Measurements from ENCODE around the gene NFATC1. TPM values are rescaled to one million over a fixed set of nuclear protein-coding genes. Genes with fewer than 3 reads are reported as not detected.

NFATC1 gene
- total RNA-seq, 1 donor from 2014 or later = 8.1 TPM

DNA sequence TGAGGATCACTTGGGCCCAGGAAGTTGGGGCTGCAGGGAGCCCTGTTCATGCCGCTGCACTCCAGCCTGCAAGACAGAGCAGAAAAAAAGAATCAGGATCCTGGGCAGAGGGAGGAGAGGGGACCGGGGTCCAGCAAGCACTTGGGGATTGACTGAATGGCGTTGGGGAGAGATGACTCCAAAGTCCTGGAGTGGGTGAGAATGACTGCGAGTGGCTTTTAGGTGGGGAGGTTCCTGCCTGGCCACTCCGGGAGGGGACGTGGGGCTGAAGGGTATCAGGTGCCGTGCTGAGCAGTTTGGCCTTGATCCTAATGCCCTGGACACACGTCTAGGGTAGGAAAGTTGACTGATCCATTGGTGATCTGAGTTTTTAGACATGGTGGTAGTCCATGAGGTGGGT is 3.5 kb upstream of the NFATC1 start:
- no peaks in the 10 kb centered on the region for H3K9me3 Mint-ChIP-seq (ENCODE audit: unreplicated experiment)
- H3K4me3 Mint-ChIP-seq (ENCODE audit: unreplicated experiment) = peak overlapping the region; percentile 0
- no peaks in the 10 kb centered on the region for H3K36me3 Mint-ChIP-seq (ENCODE audit: unreplicated experiment)
- TF ChIP-seq, protein P1, sequence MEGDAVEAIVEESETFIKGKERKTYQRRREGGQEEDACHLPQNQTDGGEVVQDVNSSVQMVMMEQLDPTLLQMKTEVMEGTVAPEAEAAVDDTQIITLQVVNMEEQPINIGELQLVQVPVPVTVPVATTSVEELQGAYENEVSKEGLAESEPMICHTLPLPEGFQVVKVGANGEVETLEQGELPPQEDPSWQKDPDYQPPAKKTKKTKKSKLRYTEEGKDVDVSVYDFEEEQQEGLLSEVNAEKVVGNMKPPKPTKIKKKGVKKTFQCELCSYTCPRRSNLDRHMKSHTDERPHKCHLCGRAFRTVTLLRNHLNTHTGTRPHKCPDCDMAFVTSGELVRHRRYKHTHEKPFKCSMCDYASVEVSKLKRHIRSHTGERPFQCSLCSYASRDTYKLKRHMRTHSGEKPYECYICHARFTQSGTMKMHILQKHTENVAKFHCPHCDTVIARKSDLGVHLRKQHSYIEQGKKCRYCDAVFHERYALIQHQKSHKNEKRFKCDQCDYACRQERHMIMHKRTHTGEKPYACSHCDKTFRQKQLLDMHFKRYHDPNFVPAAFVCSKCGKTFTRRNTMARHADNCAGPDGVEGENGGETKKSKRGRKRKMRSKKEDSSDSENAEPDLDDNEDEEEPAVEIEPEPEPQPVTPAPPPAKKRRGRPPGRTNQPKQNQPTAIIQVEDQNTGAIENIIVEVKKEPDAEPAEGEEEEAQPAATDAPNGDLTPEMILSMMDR (IDR thresholded peaks at IDR 0.05) = no peak
- DNase-seq (ENCODE audit: extremely low spot score, unreplicated experiment) = no peak
- peaks cover 11% of the 10 kb centered on the region for H3K4me1 Mint-ChIP-seq (ENCODE audit: unreplicated experiment)
- peak overlapping the region; percentile 65 for H3K27ac Mint-ChIP-seq (ENCODE audit: unreplicated experiment)
- H3K27me3 Mint-ChIP-seq (ENCODE audit: unreplicated experiment) = peaks cover 36% of the 10 kb centered on the region

DNA sequence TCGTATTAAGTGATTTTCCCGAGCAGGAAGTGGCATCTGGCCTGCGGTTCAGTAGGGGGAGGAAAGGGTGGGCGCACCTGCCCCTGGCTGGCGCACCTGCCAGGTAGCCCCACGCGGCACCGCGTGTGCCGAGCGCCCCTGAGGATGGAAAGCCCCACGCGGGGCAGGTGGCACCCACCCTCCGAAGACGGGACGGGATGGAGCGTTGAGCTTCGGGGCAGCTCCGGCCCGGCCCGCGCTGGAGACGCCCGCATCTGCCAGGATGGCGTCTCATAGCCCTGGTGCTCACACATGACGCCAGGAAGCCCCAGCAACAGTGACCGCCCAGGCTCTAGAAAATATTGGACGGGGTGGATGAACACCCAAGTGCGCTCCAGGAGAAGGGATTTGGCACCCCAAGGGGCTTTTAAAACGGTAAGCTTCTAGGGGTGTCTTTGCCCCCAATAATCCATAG is 2.5 kb upstream of the NFATC1 start:
- Mint-ChIP-seq H3K36me3 (ENCODE audit: unreplicated experiment) (no peaks in the 10 kb centered on the region), H3K4me3 (ENCODE audit: unreplicated experiment) (peak overlapping the region; percentile 77), H3K27me3 (ENCODE audit: unreplicated experiment) (peaks cover 30% of the 10 kb centered on the region), H3K27ac (ENCODE audit: unreplicated experiment) (peak overlapping the region; percentile 97), H3K4me1 (ENCODE audit: unreplicated experiment) (peaks cover 11% of the 10 kb centered on the region), H3K9me3 (ENCODE audit: unreplicated experiment) (no peaks in the 10 kb centered on the region)
- DNase-seq (ENCODE audit: extremely low spot score, unreplicated experiment) = no peak
- TF ChIP-seq, protein P1 (IDR thresholded peaks at IDR 0.05) = no peak

DNA sequence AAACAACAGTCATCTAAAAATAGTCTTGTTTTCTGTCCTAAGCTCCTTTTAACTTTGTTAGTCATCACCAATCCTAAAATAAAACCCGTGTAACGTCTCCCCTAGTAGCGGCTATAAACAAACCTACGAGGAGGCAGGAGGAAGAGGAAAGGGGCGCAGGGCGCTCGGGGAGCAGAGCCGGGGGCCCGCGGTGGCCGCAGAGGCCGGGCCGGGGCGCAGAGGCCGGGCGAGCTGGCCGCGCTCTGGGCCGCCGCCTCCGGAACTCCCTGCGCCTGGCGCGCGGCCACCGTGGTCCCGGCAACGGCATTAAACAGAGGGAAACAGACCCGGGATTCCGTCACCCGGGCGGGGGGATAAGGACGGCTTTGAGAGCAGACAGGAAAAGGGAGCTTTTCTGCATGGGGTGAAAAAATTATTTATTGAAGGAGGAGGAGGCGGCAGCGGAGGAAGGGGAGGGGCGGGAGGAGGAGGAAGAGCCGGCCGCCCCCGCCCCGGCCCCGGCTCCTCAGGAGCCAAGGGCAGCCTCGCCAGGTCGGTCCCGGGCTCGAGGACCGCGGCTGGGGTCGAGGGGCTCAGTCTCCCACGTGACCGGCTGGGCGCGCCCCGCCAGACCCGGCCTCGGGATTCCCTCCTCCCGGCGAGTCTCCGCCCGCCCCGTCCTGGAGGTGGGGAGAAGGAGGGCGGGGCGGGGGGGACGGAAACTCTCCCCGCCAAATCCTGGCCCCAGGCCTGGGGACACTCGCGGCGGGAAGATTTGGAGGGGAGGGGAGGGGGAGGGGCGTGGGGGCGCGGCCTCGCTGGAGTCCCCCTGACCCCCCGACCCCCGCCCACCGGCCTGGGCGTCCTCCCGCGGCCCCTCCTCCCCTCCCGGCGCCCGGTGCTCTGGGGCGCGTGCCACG is 1.8 kb upstream of the NFATC1 start:
- Mint-ChIP-seq H3K27me3 (ENCODE audit: unreplicated experiment) (peaks cover 24% of the 10 kb centered on the region), H3K4me3 (ENCODE audit: unreplicated experiment) (peak overlapping the region; percentile 77), H3K27ac (ENCODE audit: unreplicated experiment) (peak overlapping the region; percentile 97), H3K9me3 (ENCODE audit: unreplicated experiment) (no peaks in the 10 kb centered on the region), H3K36me3 (ENCODE audit: unreplicated experiment) (no peaks in the 10 kb centered on the region), H3K4me1 (ENCODE audit: unreplicated experiment) (peaks cover 12% of the 10 kb centered on the region)
- TF ChIP-seq, protein P1 (IDR thresholded peaks at IDR 0.05) = no peak
- peak; percentile 96 for DNase-seq (ENCODE audit: extremely low spot score, unreplicated experiment)

DNA sequence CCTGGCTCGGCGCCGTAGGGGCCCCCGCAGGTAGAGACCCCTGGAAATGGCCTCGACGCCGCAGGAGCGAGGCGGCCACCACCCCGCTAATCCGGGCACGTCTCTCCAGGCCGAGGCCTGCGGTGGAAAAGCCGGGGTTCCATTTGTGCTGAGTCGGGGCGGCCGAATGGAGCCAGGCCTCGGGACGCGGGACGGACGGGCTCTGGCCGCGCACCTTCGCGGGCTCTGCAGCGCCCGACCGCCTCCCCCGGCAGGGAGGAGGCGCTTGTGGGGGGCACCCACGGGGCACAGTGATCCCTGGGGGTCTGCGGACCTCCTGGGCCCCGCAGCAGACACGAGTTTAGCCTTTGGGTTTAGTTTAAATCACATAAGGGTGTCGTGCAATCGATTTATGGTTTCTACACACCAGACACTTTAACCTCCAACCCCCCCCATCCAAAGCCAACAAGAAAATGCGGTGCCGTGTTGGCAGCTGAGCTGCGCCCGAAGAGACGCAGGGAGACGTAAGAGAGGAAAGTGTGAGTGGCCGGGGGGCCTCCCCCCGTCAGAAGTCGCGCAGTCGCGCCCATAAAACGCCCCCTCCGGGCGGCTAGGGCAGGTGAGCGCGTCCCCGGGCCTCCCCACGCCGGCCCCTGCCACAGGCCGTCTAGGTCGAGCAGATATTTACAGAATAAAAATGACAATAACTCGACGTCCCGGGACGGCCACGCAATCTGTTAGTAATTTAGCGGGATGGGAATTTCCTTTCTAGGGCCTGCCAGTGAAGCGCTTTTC is 1.0 kb upstream of the NFATC1 start:
- DNase-seq (ENCODE audit: extremely low spot score, unreplicated experiment) = no peak
- H3K36me3 Mint-ChIP-seq (ENCODE audit: unreplicated experiment) = no peaks in the 10 kb centered on the region
- peak overlapping the region; percentile 47 for H3K4me3 Mint-ChIP-seq (ENCODE audit: unreplicated experiment)
- peak overlapping the region; percentile 63 for H3K27ac Mint-ChIP-seq (ENCODE audit: unreplicated experiment)
- peaks cover 13% of the 10 kb centered on the region for H3K4me1 Mint-ChIP-seq (ENCODE audit: unreplicated experiment)
- H3K9me3 Mint-ChIP-seq (ENCODE audit: unreplicated experiment) = no peaks in the 10 kb centered on the region
- TF ChIP-seq, protein P1 (IDR thresholded peaks at IDR 0.05) = no peak
- peaks cover 17% of the 10 kb centered on the region for H3K27me3 Mint-ChIP-seq (ENCODE audit: unreplicated experiment)

DNA sequence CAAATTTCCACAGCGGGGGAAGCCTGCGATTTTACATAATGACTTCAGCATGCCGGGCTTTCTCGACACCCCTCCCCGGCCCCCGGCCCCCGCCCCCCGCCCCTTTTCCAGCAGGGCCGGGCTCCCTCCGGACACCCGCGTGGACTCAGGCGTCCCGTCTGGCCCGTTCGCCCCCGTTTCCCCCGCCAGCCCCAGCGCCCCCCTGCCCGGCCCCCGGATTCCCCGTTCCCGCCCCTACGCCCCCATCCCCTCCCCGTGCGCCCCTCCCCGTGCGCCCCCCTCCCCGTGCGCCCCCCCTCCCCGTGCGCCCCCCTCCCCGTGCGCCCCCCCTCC is 456 bp upstream of the NFATC1 start:
- H3K36me3 Mint-ChIP-seq (ENCODE audit: unreplicated experiment) = no peaks in the 10 kb centered on the region
- DNase-seq (ENCODE audit: extremely low spot score, unreplicated experiment) = no peak
- peaks cover 17% of the 10 kb centered on the region for H3K27me3 Mint-ChIP-seq (ENCODE audit: unreplicated experiment)
- no peak overlapping the region for H3K4me3 Mint-ChIP-seq (ENCODE audit: unreplicated experiment)
- H3K9me3 Mint-ChIP-seq (ENCODE audit: unreplicated experiment) = no peaks in the 10 kb centered on the region
- H3K4me1 Mint-ChIP-seq (ENCODE audit: unreplicated experiment) = peaks cover 13% of the 10 kb centered on the region
- no peak overlapping the region for H3K27ac Mint-ChIP-seq (ENCODE audit: unreplicated experiment)
- TF ChIP-seq, protein P1 (IDR thresholded peaks at IDR 0.05) = no peak

Measured in osteocyte (in vitro differentiated cells).